Brain microvascular endothelial cell (primary cell): ENCODE results near the gene SDK1.

Experiments used
- DNase-seq: peaks from one replicate; pipeline ENCODE4 v3.0.0-alpha.2; 2020
- H3K27ac ChIP-seq: fragments of 250-450 bp; sonication (Bioruptor Pico); 2 replicates; pipeline ENCODE4 v1.5.1; 2020; ENCODE audit warnings: mild to moderate bottlenecking, moderate library complexity
- H3K27me3 ChIP-seq: fragments of 250-450 bp; sonication (Bioruptor Pico); replicated peaks from 2 replicates; pipeline ENCODE4 v1.5.1; 2020; ENCODE audit warnings: mild to moderate bottlenecking
- H3K36me3 ChIP-seq: fragments of 250-450 bp; sonication (Bioruptor Pico); replicated peaks from 2 replicates; pipeline ENCODE4 v1.5.1; 2020; ENCODE audit warnings: mild to moderate bottlenecking
- H3K4me3 ChIP-seq: 2 replicates; pipeline ENCODE4 v1.5.1; 2011; ENCODE audit warnings: low read depth, mild to moderate bottlenecking, control low read depth, low read length, moderate library complexity
- CTCF ChIP-seq: IDR thresholded peaks from 2 replicates; pipeline ENCODE4 v1.5.1; 2011; ENCODE audit warnings: low read depth, mild to moderate bottlenecking, moderate library complexity, low read length, control low read depth, inconsistent platforms; ENCODE audit errors: missing control alignments
- in situ Hi-C: cut with HindIII; loops from 2 replicates; pipeline ENCODE4 v1.10.0; 2017; ENCODE audit warnings: low sequenced_read_pairs, low pct_ligation_motif_present

Gene SDK1

GRCh38 chr7:4181446-4181845 is 880.4 kb downstream of the SDK1 start:
- no peak for TF ChIP-seq CTCF
- Histone ChIP-seq H3K27me3 (no peaks in the 10 kb centered on the region), H3K4me3 (no peak overlapping the region), H3K27ac (no peak overlapping the region), H3K36me3 (no peaks in the 10 kb centered on the region)
- in situ Hi-C loops: no loop called here
- DNase-seq: no peak

DNA sequence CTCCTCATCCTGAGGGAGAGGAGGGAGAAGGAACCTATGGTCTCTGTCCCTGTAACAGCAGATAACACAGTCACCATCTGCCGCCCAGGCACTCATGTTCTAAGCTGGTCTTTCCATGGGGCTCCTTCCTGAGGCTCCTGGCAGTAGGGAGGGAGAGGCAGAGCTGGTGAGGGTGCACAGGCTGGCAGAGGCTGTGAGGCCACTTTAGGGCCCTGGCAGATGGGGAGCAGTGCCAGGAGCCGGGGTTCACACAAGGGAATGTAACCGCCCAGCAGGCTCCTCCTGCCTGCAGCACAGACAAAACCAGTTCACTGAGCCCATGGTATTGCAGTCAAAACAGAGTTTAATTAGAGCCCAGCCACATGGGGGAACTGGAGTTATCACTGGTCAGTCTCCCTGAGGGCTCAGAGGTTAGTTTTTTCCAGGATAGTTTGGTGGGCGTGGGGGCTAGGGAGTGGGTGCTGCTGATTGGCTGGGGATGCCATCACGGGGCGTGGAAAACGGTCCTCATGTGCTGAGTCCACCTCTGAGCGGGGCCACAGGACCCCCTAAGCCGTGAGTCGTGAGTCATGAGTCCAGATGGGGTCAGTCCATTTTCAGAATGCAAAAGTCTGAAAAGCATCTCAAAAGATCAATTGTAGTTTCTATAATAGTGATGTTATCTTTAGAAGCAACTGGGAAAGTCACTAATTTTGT is 881.7 kb downstream of the SDK1 start:
- no peak overlapping the region for H3K27ac ChIP-seq
- H3K4me3 ChIP-seq: no peak overlapping the region
- H3K36me3 ChIP-seq: no peaks in the 10 kb centered on the region
- in situ Hi-C loops: no loop called here
- no peak for DNase-seq
- no peaks in the 10 kb centered on the region for H3K27me3 ChIP-seq
- TF ChIP-seq CTCF: no peak

DNA sequence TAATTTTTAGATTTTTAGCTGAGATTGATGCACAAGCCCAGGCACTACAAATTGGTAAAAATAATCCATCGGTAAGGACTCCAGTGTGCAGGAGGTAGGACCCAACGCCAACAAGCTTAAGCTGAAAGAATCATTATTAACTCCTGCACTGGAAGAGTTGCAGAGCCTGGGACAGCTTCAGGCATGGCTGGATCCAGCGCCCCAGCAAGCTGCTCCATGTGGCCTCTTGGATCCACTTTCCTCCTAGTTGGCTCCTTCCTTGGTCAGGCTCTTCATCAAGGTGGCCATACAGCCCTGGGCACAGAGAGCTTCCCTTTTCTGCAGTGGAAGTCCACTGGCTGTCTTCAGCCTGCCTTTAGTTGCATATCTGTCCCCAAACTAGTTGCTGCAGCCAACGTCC is 883.6 kb downstream of the SDK1 start:
- no peak overlapping the region for H3K4me3 ChIP-seq
- in situ Hi-C loops: no loop called here
- no peaks in the 10 kb centered on the region for H3K27me3 ChIP-seq
- H3K27ac ChIP-seq: no peak overlapping the region
- no peak for DNase-seq
- no peak for TF ChIP-seq CTCF
- H3K36me3 ChIP-seq: no peaks in the 10 kb centered on the region

DNA sequence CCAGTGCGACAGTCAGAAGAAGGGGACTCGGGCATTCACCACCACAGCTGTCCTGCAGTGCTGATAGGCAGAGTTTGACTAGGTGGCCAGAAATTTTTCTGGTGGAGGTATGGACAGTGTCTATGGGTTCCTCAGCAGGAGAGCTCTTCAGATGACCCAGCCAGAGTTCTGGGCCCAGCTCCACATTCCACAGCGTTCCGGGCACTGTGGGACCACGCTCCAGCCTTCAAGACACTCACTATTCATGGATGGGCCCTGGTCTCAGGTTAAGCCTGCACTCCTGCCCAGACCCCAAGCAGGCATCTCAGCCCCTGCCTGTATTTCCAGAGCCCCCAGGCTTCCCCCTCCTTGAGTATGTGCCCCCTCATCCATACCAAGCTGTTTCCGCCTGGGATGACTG is 884.1 kb downstream of the SDK1 start:
- Histone ChIP-seq H3K36me3 (no peaks in the 10 kb centered on the region), H3K27ac (no peak overlapping the region), H3K27me3 (no peaks in the 10 kb centered on the region), H3K4me3 (no peak overlapping the region)
- DNase-seq: no peak
- no peak for TF ChIP-seq CTCF
- in situ Hi-C loops: no loop called here

GRCh38 chr7:4185721-4186512 is 884.9 kb downstream of the SDK1 start:
- H3K27me3 ChIP-seq: no peaks in the 10 kb centered on the region
- TF ChIP-seq CTCF: no peak
- in situ Hi-C loops: no loop called here
- no peaks in the 10 kb centered on the region for H3K36me3 ChIP-seq
- no peak for DNase-seq
- no peak overlapping the region for H3K27ac ChIP-seq
- H3K4me3 ChIP-seq: no peak overlapping the region
